ENCODE measurements around the gene ARHGEF1. TPM values are rescaled to one million over a fixed set of nuclear protein-coding genes. Genes with fewer than 3 reads are reported as not detected.

ARHGEF1 gene
- total RNA-seq, 2 experiments from 2014 or later = 1,019 to 1,047 TPM

- Mint-ChIP-seq H3K4me3 (peak overlapping the region; percentile 90), H3K4me1 (ENCODE audit: low read depth) (peaks cover 78% of the 10 kb centered on the region), H3K27ac (peak overlapping the region; percentile 98), H3K9me3 (no peaks in the 10 kb centered on the region), H3K27me3 (no peaks in the 10 kb centered on the region), H3K36me3 (ENCODE audit: low read depth) (peaks cover 66% of the 10 kb centered on the region)
- Histone ChIP-seq H3K36me3 (ENCODE audit: insufficient read depth, low read length) (peaks cover 27% of the 10 kb centered on the region), H3K9me3 (ENCODE audit: control insufficient read depth in 1 of 2, insufficient read depth in 1 of 2, low read length in 2 of 2) (no peaks in the 10 kb centered on the region), H3K27ac (ENCODE audit: low read depth in 1 of 2, low read length in 2 of 2) (peak overlapping the region; percentile 69 to 96), H3K27me3 (ENCODE audit: control insufficient read depth in 1 of 2, insufficient read depth in 2 of 2, low read length in 2 of 2) (no peaks in the 10 kb centered on the region), H3K4me3 (ENCODE audit: low read length) (peak overlapping the region; percentile 94), H3K4me1 (ENCODE audit: insufficient read depth, low read length) (peaks cover 85% of the 10 kb centered on the region)
- CTCF ChIA-PET = interaction anchor here (1.0 to 8.8 kb wide), 3 partner anchors 10 to 24 kb away, joined by 6 to 119 read pairs (median 59); partner anchors contain the start of genes CD79A and RPS19
- no peak for TF ChIP-seq CTCF (IDR thresholded peaks at IDR 0.05)
- intact Hi-C loops (cut with DNase I, micrococcal nuclease) = loop anchor here in 1 of 2 experiments (1.0 to 10.0 kb wide), 2 partner anchors 9 to 329 kb away; no protein-coding TSS in a partner anchor
- peak; percentile 68 to 94 (median 87) for DNase-seq
- peak; percentile 37 for ATAC-seq (ENCODE audit: poor library complexity)
- POLR2A ChIA-PET = interaction anchor here (0.6 to 12.4 kb wide), 11 partner anchors 11 to 75 kb away, joined by 3 to 465 read pairs (median 6); partner anchors contain the start of genes CD79A, ERFL, RABAC1 and RPS19
Observed at GRCh38 chr19:41883821-41884733, 1.1 kb downstream of the ARHGEF1 start.

- Mint-ChIP-seq H3K9me3 (no peaks in the 10 kb centered on the region), H3K27ac (peak overlapping the region; percentile 98), H3K4me3 (peak overlapping the region; percentile 90), H3K27me3 (no peaks in the 10 kb centered on the region), H3K36me3 (ENCODE audit: low read depth) (peaks cover 94% of the 10 kb centered on the region), H3K4me1 (ENCODE audit: low read depth) (peaks cover 73% of the 10 kb centered on the region)
- ChIA-PET POLR2A (interaction anchor here (0.7 to 12.4 kb wide), 18 partner anchors 9 to 623 kb away, joined by 3 to 465 read pairs (median 10); partner anchors contain the start of genes CD79A, ERFL, HNRNPUL1 and RABAC1), CTCF (interaction anchor here (1.1 to 8.8 kb wide), 7 partner anchors 13 to 72 kb away, joined by 3 to 119 read pairs (median 13); partner anchors contain the start of genes CD79A, RABAC1 and RPS19)
- Histone ChIP-seq H3K36me3 (ENCODE audit: insufficient read depth, low read length) (peaks cover 54% of the 10 kb centered on the region), H3K27me3 (ENCODE audit: control insufficient read depth in 1 of 2, insufficient read depth in 2 of 2, low read length in 2 of 2) (no peaks in the 10 kb centered on the region), H3K4me1 (ENCODE audit: insufficient read depth, low read length) (peaks cover 85% of the 10 kb centered on the region), H3K9me3 (ENCODE audit: control insufficient read depth in 1 of 2, insufficient read depth in 1 of 2, low read length in 2 of 2) (no peaks in the 10 kb centered on the region), H3K27ac (ENCODE audit: low read depth in 1 of 2, low read length in 2 of 2) (peak overlapping the region; percentile 69 to 96), H3K4me3 (ENCODE audit: low read length) (peak overlapping the region; percentile 94)
- DNase-seq (peak; percentile 47 to 91 (median 74)), ATAC-seq (ENCODE audit: poor library complexity) (peak; percentile 48)
- no peak for TF ChIP-seq CTCF (IDR thresholded peaks at IDR 0.05)
- intact Hi-C loops (cut with DNase I, micrococcal nuclease) = loop anchor here (1.0 to 10.0 kb wide), 7 partner anchors 12 to 332 kb away; partner anchors contain the start of gene ERFL (in 1 of the 2)
Observed at GRCh38 chr19:41886761-41887710, 4.1 kb downstream of the ARHGEF1 start.

Data from CD4-positive, alpha-beta T cell (primary cell).